Cardiac septum (tissue), 1 donor: ENCODE results near the gene PLXDC2. TPM values are rescaled to one million over a fixed set of nuclear protein-coding genes. Genes with fewer than 3 reads are reported as not detected.

Experiments used
- DNase-seq: peaks from one replicate; pipeline ENCODE4 v3.0.0-alpha.2; 2020; ENCODE audit warnings: low spot score
- intact Hi-C: fragments of 100-400 bp; cut with DNase I; formaldehyde crosslinking; loops from one replicate; pipeline ENCODE4 v1.14.0; 2022
- total RNA-seq: library from RNA; stranded (reverse); fragmentation: NEBNext Ultra II Directional; extraction: Animal tissue kit (Norgen Biotek cat#: 25700); gene quantifications from one replicate; pipeline ENCODE4 v1.2.1, GENCODE V29; 2021
- donor health status: DM: no; HTN: no; CAD: no.

The PLXDC2 gene
- total RNA-seq, 1 donor from 2014 or later = 22.6 TPM

GRCh38 chr10:19845503-19846368 is 29.5 kb downstream of the PLXDC2 start:
- intact Hi-C loops = no loop called here
- no peak for DNase-seq

GRCh38 chr10:19847321-19847720 is 31.1 kb downstream of the PLXDC2 start:
- intact Hi-C loops = no loop called here
- DNase-seq = no peak

GRCh38 chr10:19848226-19848985 is 32.2 kb downstream of the PLXDC2 start:
- DNase-seq = no peak
- intact Hi-C loops = no loop called here

- DNase-seq = no peak
- intact Hi-C loops = no loop called here
Measured at GRCh38 chr10:19853831-19854230, 37.6 kb downstream of the PLXDC2 start.

GRCh38 chr10:19857876-19858275 is 41.6 kb downstream of the PLXDC2 start:
- intact Hi-C loops = no loop called here
- DNase-seq = no peak

GRCh38 chr10:19860107-19860506 is 43.9 kb downstream of the PLXDC2 start:
- no peak for DNase-seq
- intact Hi-C loops = no loop called here

GRCh38 chr10:19862811-19863515 is 46.7 kb downstream of the PLXDC2 start:
- intact Hi-C loops = no loop called here
- no peak for DNase-seq

- no peak for DNase-seq
- intact Hi-C loops = no loop called here
Measured at GRCh38 chr10:19865676-19866075, 49.4 kb downstream of the PLXDC2 start.

- intact Hi-C loops = no loop called here
- DNase-seq = no peak
Measured at GRCh38 chr10:19869370-19869769, 53.1 kb downstream of the PLXDC2 start.

- no peak for DNase-seq
- intact Hi-C loops = no loop called here
Measured at GRCh38 chr10:19872504-19873271, 56.5 kb downstream of the PLXDC2 start.

GRCh38 chr10:19874190-19874589 is 58.0 kb downstream of the PLXDC2 start:
- no peak for DNase-seq
- intact Hi-C loops = no loop called here

GRCh38 chr10:19874791-19875190 is 58.6 kb downstream of the PLXDC2 start:
- no peak for DNase-seq
- intact Hi-C loops = no loop called here

- DNase-seq = no peak
- intact Hi-C loops = no loop called here
Measured at GRCh38 chr10:19876570-19876969, 60.3 kb downstream of the PLXDC2 start.

- intact Hi-C loops = no loop called here
- no peak for DNase-seq
Measured at GRCh38 chr10:19877466-19878255, 61.4 kb downstream of the PLXDC2 start.

- DNase-seq = no peak
- intact Hi-C loops = no loop called here
Measured at GRCh38 chr10:19882621-19883020, 66.4 kb downstream of the PLXDC2 start.

- intact Hi-C loops = no loop called here
- no peak for DNase-seq
Measured at GRCh38 chr10:19888061-19888660, 71.9 kb downstream of the PLXDC2 start.

GRCh38 chr10:19889256-19889655 is 73.0 kb downstream of the PLXDC2 start:
- no peak for DNase-seq
- intact Hi-C loops = no loop called here

- intact Hi-C loops = no loop called here
- no peak for DNase-seq
Measured at GRCh38 chr10:19891429-19891828, 75.2 kb downstream of the PLXDC2 start.
